ENCODE data around the gene TMED9. TPM values are rescaled to one million over a fixed set of nuclear protein-coding genes. Genes with fewer than 3 reads are reported as not detected.

Gene TMED9
- total and polyA plus RNA-seq, 10 of the 15 experiments (the other 5 are each of a cell fraction or from before 2014, with no cell fraction given): 35.7 to 144 (median 105) TPM

DNA sequence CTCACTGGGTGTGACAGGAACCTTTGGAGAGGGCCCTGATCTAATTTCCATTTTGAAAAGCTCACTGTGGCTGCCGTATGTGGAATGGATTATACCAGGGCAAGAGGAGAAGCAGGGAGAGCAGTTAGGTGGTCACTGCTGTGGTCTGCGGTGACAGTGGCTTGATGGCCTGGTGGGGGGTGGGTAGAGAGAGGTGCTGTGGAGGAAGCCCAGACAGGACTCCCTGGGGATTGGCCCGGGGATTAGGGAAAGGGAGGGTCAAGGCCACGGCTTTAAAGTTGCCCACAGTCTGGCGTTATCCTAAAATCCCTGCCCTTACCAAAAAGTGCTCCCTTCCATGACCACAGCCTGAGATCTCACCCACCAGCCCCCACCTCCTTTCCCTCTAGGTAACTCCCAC is 12.7 kb downstream of the TMED9 start (continued):
- TF ChIP-seq, protein P1, sequence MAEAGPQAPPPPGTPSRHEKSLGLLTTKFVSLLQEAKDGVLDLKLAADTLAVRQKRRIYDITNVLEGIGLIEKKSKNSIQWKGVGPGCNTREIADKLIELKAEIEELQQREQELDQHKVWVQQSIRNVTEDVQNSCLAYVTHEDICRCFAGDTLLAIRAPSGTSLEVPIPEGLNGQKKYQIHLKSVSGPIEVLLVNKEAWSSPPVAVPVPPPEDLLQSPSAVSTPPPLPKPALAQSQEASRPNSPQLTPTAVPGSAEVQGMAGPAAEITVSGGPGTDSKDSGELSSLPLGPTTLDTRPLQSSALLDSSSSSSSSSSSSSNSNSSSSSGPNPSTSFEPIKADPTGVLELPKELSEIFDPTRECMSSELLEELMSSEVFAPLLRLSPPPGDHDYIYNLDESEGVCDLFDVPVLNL (IDR thresholded peaks at IDR 0.05; ENCODE audit: low read depth, low read length): no peak
- TF ChIP-seq TCF3 (IDR thresholded peaks at IDR 0.05; ENCODE audit: borderline replicate concordance, insufficient read depth, low read depth, low read length) (no peak), WRNIP1 (IDR thresholded peaks at IDR 0.05; ENCODE audit: borderline replicate concordance, low read depth, low read length) (no peak), NR2C2 (IDR thresholded peaks at IDR 0.05; ENCODE audit: borderline replicate concordance, control insufficient read depth, insufficient read length, low read depth) (no peak), JUND (IDR thresholded peaks at IDR 0.05; ENCODE audit: low read depth, low read length) (no peak), MYB (IDR thresholded peaks at IDR 0.05; ENCODE audit: borderline replicate concordance, low read depth, low read length) (no peak), RBBP5 (conservative IDR thresholded peaks at IDR 0.05) (no peak), IKZF2 (IDR thresholded peaks at IDR 0.05) (no peak), FOXM1 (IDR thresholded peaks at IDR 0.05; ENCODE audit: low read depth, low read length) (no peak), RELA (IDR thresholded peaks at IDR 0.05; ENCODE audit: borderline replicate concordance, partially characterized antibody) (no peak), RB1 (IDR thresholded peaks at IDR 0.05; ENCODE audit: borderline replicate concordance) (no peak), GATAD2B (conservative IDR thresholded peaks at IDR 0.05; ENCODE audit: low read depth) (no peak)
- TF ChIP-seq, protein P2, sequence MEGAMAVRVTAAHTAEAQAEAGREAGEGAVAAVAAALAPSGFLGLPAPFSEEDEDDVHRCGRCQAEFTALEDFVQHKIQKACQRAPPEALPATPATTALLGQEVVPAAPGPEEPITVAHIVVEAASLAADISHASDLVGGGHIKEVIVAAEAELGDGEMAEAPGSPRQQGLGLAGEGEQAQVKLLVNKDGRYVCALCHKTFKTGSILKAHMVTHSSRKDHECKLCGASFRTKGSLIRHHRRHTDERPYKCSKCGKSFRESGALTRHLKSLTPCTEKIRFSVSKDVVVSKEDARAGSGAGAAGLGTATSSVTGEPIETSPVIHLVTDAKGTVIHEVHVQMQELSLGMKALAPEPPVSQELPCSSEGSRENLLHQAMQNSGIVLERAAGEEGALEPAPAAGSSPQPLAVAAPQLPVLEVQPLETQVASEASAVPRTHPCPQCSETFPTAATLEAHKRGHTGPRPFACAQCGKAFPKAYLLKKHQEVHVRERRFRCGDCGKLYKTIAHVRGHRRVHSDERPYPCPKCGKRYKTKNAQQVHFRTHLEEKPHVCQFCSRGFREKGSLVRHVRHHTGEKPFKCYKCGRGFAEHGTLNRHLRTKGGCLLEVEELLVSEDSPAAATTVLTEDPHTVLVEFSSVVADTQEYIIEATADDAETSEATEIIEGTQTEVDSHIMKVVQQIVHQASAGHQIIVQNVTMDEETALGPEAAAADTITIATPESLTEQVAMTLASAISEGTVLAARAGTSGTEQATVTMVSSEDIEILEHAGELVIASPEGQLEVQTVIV (IDR thresholded peaks at IDR 0.05; ENCODE audit: borderline replicate concordance, partially characterized antibody): no peak
